MG63 (cell line): ENCODE data around the gene KAT6B. TPM values are rescaled to one million over a fixed set of nuclear protein-coding genes. Genes with fewer than 3 reads are reported as not detected.

ENCODE experiments used
- DNase-seq: peaks from one replicate; pipeline ENCODE4 v3.0.0-alpha.2; 2020
- H3K27me3 ChIP-seq: fragments of 250-450 bp; sonication (Bioruptor Pico); 2 replicates; pipeline ENCODE4 v1.5.1; 2020; ENCODE audit warnings: mild to moderate bottlenecking, moderate library complexity
- H3K36me3 ChIP-seq: fragments of 250-450 bp; sonication (Bioruptor Pico); 2 replicates; pipeline ENCODE4 v1.5.1; 2020; ENCODE audit warnings: mild to moderate bottlenecking, moderate library complexity
- H3K4me3 ChIP-seq: fragments of 250-450 bp; sonication (Bioruptor Pico); 2 replicates; pipeline ENCODE4 v1.5.1; 2020; ENCODE audit warnings: mild to moderate bottlenecking, moderate library complexity
- H3K9me3 ChIP-seq: fragments of 250-450 bp; sonication (Bioruptor Pico); 2 replicates; pipeline ENCODE4 v1.5.1; 2020; ENCODE audit warnings: mild to moderate bottlenecking, moderate library complexity
- total RNA-seq: library from RNA; depleted of rRNA; stranded (reverse); fragments of >200 nt; shearing (Covaris generic); gene quantifications from 2 replicates; pipeline ENCODE4 v1.2.3, GENCODE V29; 2014; ENCODE audit warnings: low replicate concordance

The KAT6B gene
- total RNA-seq, 1 experiment from 2014 or later, result 6.7 TPM

GRCh38 chr10:75014516-75015230 lies 188.3 kb downstream of the KAT6B start:
- DNase-seq, result no peak
- Histone ChIP-seq H3K36me3 (no peaks in the 10 kb centered on the region), H3K27me3 (no peaks in the 10 kb centered on the region), H3K4me3 (no peak overlapping the region), H3K9me3 (no peaks in the 10 kb centered on the region)

- H3K4me3 ChIP-seq, result no peak overlapping the region
- no peaks in the 10 kb centered on the region for H3K9me3 ChIP-seq
- H3K36me3 ChIP-seq, result no peaks in the 10 kb centered on the region
- DNase-seq, result no peak
- H3K27me3 ChIP-seq, result no peaks in the 10 kb centered on the region
Observed at GRCh38 chr10:75015442-75015841, 189.0 kb downstream of the KAT6B start.

- Histone ChIP-seq H3K36me3 (peaks cover 2% of the 10 kb centered on the region; the same call in 1 of the 2 replicates), H3K27me3 (no peaks in the 10 kb centered on the region), H3K4me3 (no peak overlapping the region), H3K9me3 (no peaks in the 10 kb centered on the region)
- no peak for DNase-seq
Observed at GRCh38 chr10:75016325-75016724, 189.9 kb downstream of the KAT6B start.

- no peak for DNase-seq
- Histone ChIP-seq H3K27me3 (no peaks in the 10 kb centered on the region), H3K4me3 (no peak overlapping the region), H3K9me3 (no peaks in the 10 kb centered on the region), H3K36me3 (peaks cover 15% of the 10 kb centered on the region)
Observed at GRCh38 chr10:75018251-75018650, 191.9 kb downstream of the KAT6B start.

GRCh38 chr10:75018686-75019307 lies 192.4 kb downstream of the KAT6B start:
- Histone ChIP-seq H3K36me3 (peaks cover 15% of the 10 kb centered on the region), H3K27me3 (no peaks in the 10 kb centered on the region), H3K4me3 (no peak overlapping the region), H3K9me3 (no peaks in the 10 kb centered on the region)
- no peak for DNase-seq

GRCh38 chr10:75019370-75019769 lies 193.0 kb downstream of the KAT6B start:
- Histone ChIP-seq H3K27me3 (no peaks in the 10 kb centered on the region), H3K4me3 (no peak overlapping the region), H3K9me3 (no peaks in the 10 kb centered on the region), H3K36me3 (peaks cover 15% of the 10 kb centered on the region)
- no peak for DNase-seq

- Histone ChIP-seq H3K27me3 (no peaks in the 10 kb centered on the region), H3K4me3 (no peak overlapping the region), H3K9me3 (no peaks in the 10 kb centered on the region), H3K36me3 (peaks cover 21% of the 10 kb centered on the region)
- DNase-seq, result no peak
Observed at GRCh38 chr10:75020168-75020567, 193.8 kb downstream of the KAT6B start.

GRCh38 chr10:75021379-75022249 lies 195.2 kb downstream of the KAT6B start:
- DNase-seq, result no peak
- H3K27me3 ChIP-seq, result no peaks in the 10 kb centered on the region
- H3K9me3 ChIP-seq, result no peaks in the 10 kb centered on the region
- peaks cover 25% of the 10 kb centered on the region for H3K36me3 ChIP-seq
- H3K4me3 ChIP-seq, result no peak overlapping the region

- Histone ChIP-seq H3K9me3 (no peaks in the 10 kb centered on the region), H3K4me3 (no peak overlapping the region), H3K27me3 (no peaks in the 10 kb centered on the region), H3K36me3 (peaks cover 32% of the 10 kb centered on the region)
- DNase-seq, result no peak
Observed at GRCh38 chr10:75023074-75023473, 196.7 kb downstream of the KAT6B start.

- no peak overlapping the region for H3K4me3 ChIP-seq
- no peaks in the 10 kb centered on the region for H3K27me3 ChIP-seq
- peaks cover 34% of the 10 kb centered on the region for H3K36me3 ChIP-seq
- no peak for DNase-seq
- H3K9me3 ChIP-seq, result no peaks in the 10 kb centered on the region
Observed at GRCh38 chr10:75024971-75025523, 198.6 kb downstream of the KAT6B start.

GRCh38 chr10:75028049-75028448 lies 201.6 kb downstream of the KAT6B start:
- Histone ChIP-seq H3K27me3 (no peaks in the 10 kb centered on the region), H3K36me3 (peaks cover 19% of the 10 kb centered on the region), H3K9me3 (no peaks in the 10 kb centered on the region), H3K4me3 (no peak overlapping the region)
- DNase-seq, result no peak

GRCh38 chr10:75028748-75029147 lies 202.3 kb downstream of the KAT6B start:
- H3K36me3 ChIP-seq, result peaks cover 19% of the 10 kb centered on the region
- H3K27me3 ChIP-seq, result no peaks in the 10 kb centered on the region
- no peaks in the 10 kb centered on the region for H3K9me3 ChIP-seq
- H3K4me3 ChIP-seq, result no peak overlapping the region
- DNase-seq, result no peak

GRCh38 chr10:75029420-75029819 lies 203.0 kb downstream of the KAT6B start:
- no peak for DNase-seq
- Histone ChIP-seq H3K27me3 (no peaks in the 10 kb centered on the region), H3K9me3 (no peaks in the 10 kb centered on the region), H3K4me3 (no peak overlapping the region), H3K36me3 (peaks cover 19% of the 10 kb centered on the region)

- no peak for DNase-seq
- peaks cover 16% of the 10 kb centered on the region for H3K36me3 ChIP-seq
Observed at GRCh38 chr10:75029857-75030256, 203.5 kb downstream of the KAT6B start.

GRCh38 chr10:75030371-75030770 lies 204.0 kb downstream of the KAT6B start:
- DNase-seq, result no peak
- H3K27me3 ChIP-seq, result no peaks in the 10 kb centered on the region
- H3K36me3 ChIP-seq, result peaks cover 11% of the 10 kb centered on the region
- no peak overlapping the region for H3K4me3 ChIP-seq
- H3K9me3 ChIP-seq, result no peaks in the 10 kb centered on the region

More at GRCh38 chr10:75029857-75030256, 203.5 kb downstream of the KAT6B start:
- Histone ChIP-seq H3K4me3 (no peak overlapping the region), H3K9me3 (no peaks in the 10 kb centered on the region), H3K27me3 (no peaks in the 10 kb centered on the region)

GRCh38 chr10:75032119-75032518 lies 205.7 kb downstream of the KAT6B start:
- no peak for DNase-seq
- Histone ChIP-seq H3K27me3 (no peaks in the 10 kb centered on the region), H3K4me3 (no peak overlapping the region), H3K36me3 (peaks cover 7% of the 10 kb centered on the region), H3K9me3 (no peaks in the 10 kb centered on the region)

- Histone ChIP-seq H3K4me3 (no peak overlapping the region), H3K27me3 (no peaks in the 10 kb centered on the region), H3K9me3 (no peaks in the 10 kb centered on the region), H3K36me3 (peaks cover 5% of the 10 kb centered on the region; the same call in 1 of the 2 replicates)
- no peak for DNase-seq
Observed at GRCh38 chr10:75032813-75033212, 206.4 kb downstream of the KAT6B start.
